IPS-20b (cell line): ENCODE results near the gene PRICKLE2.

ENCODE experiments used
- H3K27ac ChIP-seq: one replicate; pipeline ENCODE4 v1.5.1; 2013; ENCODE audit warnings: low read length
- H3K27me3 ChIP-seq: 2 replicates; pipeline ENCODE4 v1.6.1; 2013; ENCODE audit warnings: mild to moderate bottlenecking, low read length, inconsistent platforms; ENCODE audit not compliant: insufficient read depth
- H3K36me3 ChIP-seq: 2 replicates; pipeline ENCODE4 v1.6.1; 2013; ENCODE audit warnings: low read depth, mild to moderate bottlenecking, inconsistent platforms, low read length, moderate library complexity; ENCODE audit not compliant: insufficient read depth
- H3K4me1 ChIP-seq: 2 replicates; pipeline ENCODE4 v1.6.1; 2013; ENCODE audit warnings: mild to moderate bottlenecking, control low read depth, inconsistent platforms, low read length, moderate library complexity; ENCODE audit not compliant: insufficient read depth
- H3K4me3 ChIP-seq: 2 replicates; pipeline ENCODE4 v1.5.1; 2013; ENCODE audit warnings: mild to moderate bottlenecking, low read length, inconsistent platforms
- H3K9ac ChIP-seq: 2 replicates; pipeline ENCODE4 v1.6.1; 2013; ENCODE audit warnings: low read depth, mild to moderate bottlenecking, inconsistent platforms, low read length, moderate library complexity
- H3K9me3 ChIP-seq: 2 replicates; pipeline ENCODE4 v1.6.1; 2013; ENCODE audit warnings: mild to moderate bottlenecking, low read depth, low read length, inconsistent platforms; ENCODE audit not compliant: insufficient read depth

Gene PRICKLE2

GRCh38 chr3:64149886-64150285 lies 75.4 kb downstream of the PRICKLE2 start:
- Histone ChIP-seq H3K9me3 (no peaks in the 10 kb centered on the region), H3K27ac (no peak overlapping the region), H3K27me3 (no peaks in the 10 kb centered on the region), H3K4me3 (no peak overlapping the region), H3K36me3 (peaks cover 28% of the 10 kb centered on the region), H3K4me1 (no peaks in the 10 kb centered on the region), H3K9ac (no peak overlapping the region)

GRCh38 chr3:64148955-64149653 lies 76.2 kb downstream of the PRICKLE2 start:
- Histone ChIP-seq H3K27me3 (no peaks in the 10 kb centered on the region), H3K4me1 (no peaks in the 10 kb centered on the region), H3K9me3 (no peaks in the 10 kb centered on the region), H3K36me3 (peaks cover 28% of the 10 kb centered on the region), H3K4me3 (no peak overlapping the region), H3K9ac (no peak overlapping the region), H3K27ac (no peak overlapping the region)

- Histone ChIP-seq H3K36me3 (peaks cover 17% of the 10 kb centered on the region), H3K4me1 (no peaks in the 10 kb centered on the region)
These were observed 78.1 kb downstream of the PRICKLE2 start for GRCh38 chr3:64147211-64147610.

GRCh38 chr3:64145438-64145837 lies 79.8 kb downstream of the PRICKLE2 start:
- H3K4me1 ChIP-seq, result no peaks in the 10 kb centered on the region
- no peak overlapping the region for H3K4me3 ChIP-seq
- H3K27ac ChIP-seq, result no peak overlapping the region
- H3K27me3 ChIP-seq, result no peaks in the 10 kb centered on the region
- H3K9ac ChIP-seq, result no peak overlapping the region
- peaks cover 15% of the 10 kb centered on the region for H3K36me3 ChIP-seq
- no peaks in the 10 kb centered on the region for H3K9me3 ChIP-seq

More at GRCh38 chr3:64147211-64147610, 78.1 kb downstream of the PRICKLE2 start:
- H3K27ac ChIP-seq, result no peak overlapping the region
- H3K9me3 ChIP-seq, result no peaks in the 10 kb centered on the region
- no peak overlapping the region for H3K4me3 ChIP-seq
- no peaks in the 10 kb centered on the region for H3K27me3 ChIP-seq
- H3K9ac ChIP-seq, result no peak overlapping the region

GRCh38 chr3:64144241-64144900 lies 80.9 kb downstream of the PRICKLE2 start:
- H3K27me3 ChIP-seq, result no peaks in the 10 kb centered on the region
- no peak overlapping the region for H3K4me3 ChIP-seq
- no peaks in the 10 kb centered on the region for H3K9me3 ChIP-seq
- no peak overlapping the region for H3K27ac ChIP-seq
- H3K9ac ChIP-seq, result no peak overlapping the region
- H3K4me1 ChIP-seq, result no peaks in the 10 kb centered on the region
- peaks cover 13% of the 10 kb centered on the region for H3K36me3 ChIP-seq

GRCh38 chr3:64143409-64144130 lies 81.7 kb downstream of the PRICKLE2 start:
- Histone ChIP-seq H3K4me3 (no peak overlapping the region), H3K36me3 (peaks cover 13% of the 10 kb centered on the region), H3K27me3 (no peaks in the 10 kb centered on the region), H3K9ac (no peak overlapping the region), H3K4me1 (no peaks in the 10 kb centered on the region), H3K9me3 (no peaks in the 10 kb centered on the region), H3K27ac (peak overlapping the region; percentile 22)

- no peaks in the 10 kb centered on the region for H3K27me3 ChIP-seq
- H3K36me3 ChIP-seq, result 0 out of 2 replicates have a peak, but pooled peaks cover 4% of the 10 kb centered on the region
- no peaks in the 10 kb centered on the region for H3K4me1 ChIP-seq
- no peak overlapping the region for H3K9ac ChIP-seq
- H3K4me3 ChIP-seq, result no peak overlapping the region
- H3K9me3 ChIP-seq, result no peaks in the 10 kb centered on the region
- no peak overlapping the region for H3K27ac ChIP-seq
These were observed 83.8 kb downstream of the PRICKLE2 start for GRCh38 chr3:64141476-64141875.

GRCh38 chr3:64140651-64141050 lies 84.6 kb downstream of the PRICKLE2 start:
- Histone ChIP-seq H3K27ac (no peak overlapping the region), H3K4me1 (no peaks in the 10 kb centered on the region), H3K36me3 (0 out of 2 replicates have a peak, but pooled peaks cover 4% of the 10 kb centered on the region)

GRCh38 chr3:64138656-64139375 lies 86.5 kb downstream of the PRICKLE2 start:
- H3K9me3 ChIP-seq, result no peaks in the 10 kb centered on the region

More at GRCh38 chr3:64140651-64141050, 84.6 kb downstream of the PRICKLE2 start:
- Histone ChIP-seq H3K9me3 (no peaks in the 10 kb centered on the region), H3K9ac (no peak overlapping the region), H3K4me3 (no peak overlapping the region), H3K27me3 (no peaks in the 10 kb centered on the region)

GRCh38 chr3:64138046-64138445 lies 87.2 kb downstream of the PRICKLE2 start:
- Histone ChIP-seq H3K4me1 (no peaks in the 10 kb centered on the region), H3K27me3 (no peaks in the 10 kb centered on the region), H3K4me3 (no peak overlapping the region), H3K9ac (no peak overlapping the region), H3K36me3 (0 out of 2 replicates have a peak, but pooled peaks cover 4% of the 10 kb centered on the region), H3K9me3 (no peaks in the 10 kb centered on the region), H3K27ac (no peak overlapping the region)

More at GRCh38 chr3:64138656-64139375, 86.5 kb downstream of the PRICKLE2 start:
- Histone ChIP-seq H3K27me3 (no peaks in the 10 kb centered on the region), H3K27ac (no peak overlapping the region), H3K4me1 (no peaks in the 10 kb centered on the region), H3K36me3 (0 out of 2 replicates have a peak, but pooled peaks cover 4% of the 10 kb centered on the region), H3K4me3 (no peak overlapping the region), H3K9ac (no peak overlapping the region)

GRCh38 chr3:64134882-64135281 lies 90.4 kb downstream of the PRICKLE2 start:
- no peaks in the 10 kb centered on the region for H3K27me3 ChIP-seq
- H3K36me3 ChIP-seq, result no peaks in the 10 kb centered on the region
- H3K9ac ChIP-seq, result no peak overlapping the region
- H3K9me3 ChIP-seq, result no peaks in the 10 kb centered on the region
- H3K27ac ChIP-seq, result no peak overlapping the region
- H3K4me3 ChIP-seq, result no peak overlapping the region
- no peaks in the 10 kb centered on the region for H3K4me1 ChIP-seq
